ENCODE results near the gene FIBP.

DNA sequence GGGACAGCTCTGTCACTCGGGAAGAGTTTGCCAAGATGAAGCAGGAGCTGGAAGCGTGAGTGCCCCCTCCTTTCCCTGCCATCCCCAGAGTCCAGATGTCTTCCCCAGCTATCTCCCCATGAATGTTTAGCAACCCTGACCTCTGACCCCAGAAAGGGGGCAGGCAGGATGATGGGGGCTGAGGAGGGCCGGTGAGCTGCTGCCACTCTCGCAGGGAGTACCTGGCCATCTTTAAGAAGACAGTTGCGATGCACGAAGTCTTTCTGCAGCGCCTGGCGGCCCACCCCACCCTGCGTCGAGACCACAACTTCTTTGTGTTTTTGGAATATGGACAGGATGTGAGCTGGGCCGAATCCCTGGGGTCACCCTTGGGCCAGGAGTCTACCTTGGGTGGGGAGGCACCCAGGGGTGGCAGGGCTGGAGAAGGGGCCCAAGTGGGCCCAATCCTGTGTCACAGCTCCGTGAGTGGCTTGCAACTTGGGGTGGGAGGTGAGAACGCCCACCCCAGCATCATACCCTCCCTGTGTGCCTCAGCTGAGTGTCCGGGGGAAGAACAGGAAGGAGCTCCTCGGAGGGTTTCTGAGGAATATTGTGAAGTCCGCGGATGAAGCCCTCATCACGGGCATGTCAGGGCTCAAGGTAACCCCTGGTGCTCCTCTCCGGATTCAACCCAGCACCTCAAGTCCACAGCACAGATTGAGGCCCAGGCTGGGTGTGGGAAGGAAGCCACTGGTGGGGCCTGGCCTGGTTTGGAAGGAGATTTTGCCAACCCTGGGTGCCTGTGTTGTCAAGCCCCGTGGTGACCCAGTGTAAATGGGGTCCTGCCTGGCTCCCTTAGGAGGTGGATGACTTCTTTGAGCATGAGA lies 37.8 kb downstream of the FIBP start:
- TF ChIP-seq, protein P1, sequence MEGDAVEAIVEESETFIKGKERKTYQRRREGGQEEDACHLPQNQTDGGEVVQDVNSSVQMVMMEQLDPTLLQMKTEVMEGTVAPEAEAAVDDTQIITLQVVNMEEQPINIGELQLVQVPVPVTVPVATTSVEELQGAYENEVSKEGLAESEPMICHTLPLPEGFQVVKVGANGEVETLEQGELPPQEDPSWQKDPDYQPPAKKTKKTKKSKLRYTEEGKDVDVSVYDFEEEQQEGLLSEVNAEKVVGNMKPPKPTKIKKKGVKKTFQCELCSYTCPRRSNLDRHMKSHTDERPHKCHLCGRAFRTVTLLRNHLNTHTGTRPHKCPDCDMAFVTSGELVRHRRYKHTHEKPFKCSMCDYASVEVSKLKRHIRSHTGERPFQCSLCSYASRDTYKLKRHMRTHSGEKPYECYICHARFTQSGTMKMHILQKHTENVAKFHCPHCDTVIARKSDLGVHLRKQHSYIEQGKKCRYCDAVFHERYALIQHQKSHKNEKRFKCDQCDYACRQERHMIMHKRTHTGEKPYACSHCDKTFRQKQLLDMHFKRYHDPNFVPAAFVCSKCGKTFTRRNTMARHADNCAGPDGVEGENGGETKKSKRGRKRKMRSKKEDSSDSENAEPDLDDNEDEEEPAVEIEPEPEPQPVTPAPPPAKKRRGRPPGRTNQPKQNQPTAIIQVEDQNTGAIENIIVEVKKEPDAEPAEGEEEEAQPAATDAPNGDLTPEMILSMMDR (IDR thresholded peaks at IDR 0.05) = no peak
- TF ChIP-seq EP300 (IDR thresholded peaks at IDR 0.05) = no peak
